ENCODE data around the gene FUOM. TPM values are rescaled to one million over a fixed set of nuclear protein-coding genes. Genes with fewer than 3 reads are reported as not detected.

The FUOM gene
- total and polyA plus RNA-seq, 2 of the 8 experiments (the other 6 are each of a cell fraction or from before 2014, with no cell fraction given), result 22.0 to 30.4 TPM

GRCh38 chr10:133355266-133355665 lies 2.6 kb downstream of the FUOM start (continued):
- TF ChIP-seq KDM5A (IDR thresholded peaks at IDR 0.05; ENCODE audit: low read length) (no peak), CBX5 (IDR thresholded peaks at IDR 0.05; ENCODE audit: low read depth, low read length) (no peak), GTF2F1 (IDR thresholded peaks at IDR 0.05; ENCODE audit: borderline replicate concordance, low read depth, low read length) (no peak)
